Endothelial cell (in vitro differentiated cells): ENCODE measurements around the gene ATG16L1. TPM values are rescaled to one million over a fixed set of nuclear protein-coding genes. Genes with fewer than 3 reads are reported as not detected.

ENCODE experiments used
- DNase-seq: peaks from one replicate; pipeline ENCODE4 v3.0.0; 2021; ENCODE audit warnings: low spot score
- H3K27ac Mint-ChIP-seq: one replicate; pipeline ENCODE4 v1.8.0; 2021; ENCODE audit warnings: mixed read lengths, inconsistent platforms; ENCODE audit not compliant: unreplicated experiment
- H3K27me3 Mint-ChIP-seq: one replicate; pipeline ENCODE4 v1.8.0; 2021; ENCODE audit warnings: mild to moderate bottlenecking, moderate library complexity, mixed read lengths, inconsistent platforms; ENCODE audit not compliant: unreplicated experiment
- H3K36me3 Mint-ChIP-seq: one replicate; pipeline ENCODE4 v1.8.0; 2021; ENCODE audit warnings: mild to moderate bottlenecking, low read depth, mixed read lengths, inconsistent platforms; ENCODE audit not compliant: unreplicated experiment
- H3K4me1 Mint-ChIP-seq: one replicate; pipeline ENCODE4 v1.8.0; 2021; ENCODE audit warnings: mild to moderate bottlenecking, mixed read lengths, inconsistent platforms; ENCODE audit not compliant: unreplicated experiment
- H3K4me3 Mint-ChIP-seq: one replicate; pipeline ENCODE4 v1.8.0; 2021; ENCODE audit warnings: mild to moderate bottlenecking, mixed read lengths, inconsistent platforms; ENCODE audit not compliant: unreplicated experiment
- H3K9me3 Mint-ChIP-seq: one replicate; pipeline ENCODE4 v1.8.0; 2021; ENCODE audit warnings: mixed read lengths, inconsistent platforms; ENCODE audit not compliant: unreplicated experiment
- CTCF ChIP-seq: fragments of 200-600 bp; sonication (generic); IDR thresholded peaks from one replicate; pipeline ENCODE4 v1.5.0; 2021; ENCODE audit warnings: antibody characterized with exemption; ENCODE audit not compliant: unreplicated experiment
- total RNA-seq: library from RNA; stranded (reverse); fragmentation: NEBNext Ultra II Directional; extraction: Animal tissue kit (Norgen Biotek cat#: 25700); gene quantifications from one replicate; pipeline ENCODE4 v1.2.1, GENCODE V29; 2021; ENCODE audit not compliant: unreplicated experiment

The ATG16L1 gene
- total RNA-seq, 1 donor from 2014 or later: 39.5 TPM

GRCh38 chr2:233320470-233320869 is 69.0 kb downstream of the ATG16L1 start:
- peaks cover 4% of the 10 kb centered on the region for H3K27me3 Mint-ChIP-seq
- TF ChIP-seq CTCF: no peak
- no peaks in the 10 kb centered on the region for H3K4me1 Mint-ChIP-seq
- DNase-seq: no peak
- H3K9me3 Mint-ChIP-seq: no peaks in the 10 kb centered on the region
- no peak overlapping the region for H3K27ac Mint-ChIP-seq
- H3K4me3 Mint-ChIP-seq: no peak overlapping the region
- no peaks in the 10 kb centered on the region for H3K36me3 Mint-ChIP-seq

- H3K27me3 Mint-ChIP-seq: peaks cover 4% of the 10 kb centered on the region
- no peak for DNase-seq
- TF ChIP-seq CTCF: no peak
- no peaks in the 10 kb centered on the region for H3K9me3 Mint-ChIP-seq
- no peak overlapping the region for H3K4me3 Mint-ChIP-seq
- no peaks in the 10 kb centered on the region for H3K4me1 Mint-ChIP-seq
- H3K27ac Mint-ChIP-seq: no peak overlapping the region
- no peaks in the 10 kb centered on the region for H3K36me3 Mint-ChIP-seq
These were observed 69.7 kb downstream of the ATG16L1 start for GRCh38 chr2:233321166-233321565.

GRCh38 chr2:233323851-233324250 is 72.4 kb downstream of the ATG16L1 start:
- peaks cover 6% of the 10 kb centered on the region for H3K27me3 Mint-ChIP-seq
- no peak for DNase-seq
- H3K4me1 Mint-ChIP-seq: no peaks in the 10 kb centered on the region
- H3K36me3 Mint-ChIP-seq: no peaks in the 10 kb centered on the region
- H3K4me3 Mint-ChIP-seq: no peak overlapping the region
- no peaks in the 10 kb centered on the region for H3K9me3 Mint-ChIP-seq
- TF ChIP-seq CTCF: no peak
- H3K27ac Mint-ChIP-seq: no peak overlapping the region

- no peak for TF ChIP-seq CTCF
- DNase-seq: no peak
- Mint-ChIP-seq H3K9me3 (no peaks in the 10 kb centered on the region), H3K4me3 (no peak overlapping the region), H3K27me3 (peaks cover 6% of the 10 kb centered on the region), H3K4me1 (peaks cover 9% of the 10 kb centered on the region), H3K27ac (no peak overlapping the region), H3K36me3 (no peaks in the 10 kb centered on the region)
These were observed 73.8 kb downstream of the ATG16L1 start for GRCh38 chr2:233325256-233325655.

GRCh38 chr2:233325814-233326213 is 74.3 kb downstream of the ATG16L1 start:
- H3K27me3 Mint-ChIP-seq: peaks cover 6% of the 10 kb centered on the region
- no peaks in the 10 kb centered on the region for H3K36me3 Mint-ChIP-seq
- H3K27ac Mint-ChIP-seq: peak overlapping the region; percentile 23
- no peak for TF ChIP-seq CTCF
- peaks cover 9% of the 10 kb centered on the region for H3K4me1 Mint-ChIP-seq
- no peak for DNase-seq
- H3K4me3 Mint-ChIP-seq: no peak overlapping the region
- H3K9me3 Mint-ChIP-seq: no peaks in the 10 kb centered on the region
